Neuronal stem cell (in vitro differentiated cells): ENCODE data around the gene APBB1.

Experiments used
- DNase-seq: peaks from one replicate; pipeline ENCODE4 v3.0.0-alpha.2; 2013; ENCODE audit warnings: low spot score
- H2AFZ ChIP-seq: one replicate; pipeline ENCODE4 v1.6.1; 2013; ENCODE audit warnings: mild to moderate bottlenecking, low read length, inconsistent platforms
- H2AK5ac ChIP-seq: 2 replicates; pipeline ENCODE4 v1.6.1; 2013; ENCODE audit warnings: low read depth, mild to moderate bottlenecking, inconsistent platforms, low read length, moderate library complexity, mixed read lengths
- H2BK120ac ChIP-seq: 2 replicates; pipeline ENCODE4 v1.6.1; 2013; ENCODE audit warnings: low read depth, mild to moderate bottlenecking, inconsistent platforms, low read length, moderate library complexity, mixed read lengths
- H2BK12ac ChIP-seq: one replicate; pipeline ENCODE4 v1.6.1; 2013; ENCODE audit warnings: low read length, inconsistent platforms
- H2BK15ac ChIP-seq: 2 replicates; pipeline ENCODE4 v1.6.1; 2013; ENCODE audit warnings: mild to moderate bottlenecking, low read length, inconsistent platforms, mixed read lengths
- H2BK5ac ChIP-seq: one replicate; pipeline ENCODE4 v1.6.1; 2013; ENCODE audit warnings: inconsistent platforms, mild to moderate bottlenecking, low read length, moderate library complexity
- H3K14ac ChIP-seq: one replicate; pipeline ENCODE4 v1.6.1; 2013; ENCODE audit warnings: low read length, inconsistent platforms
- H3K18ac ChIP-seq: 2 replicates; pipeline ENCODE4 v1.6.1; 2013; ENCODE audit warnings: low read length, inconsistent platforms
- H3K23ac ChIP-seq: 2 replicates; pipeline ENCODE4 v1.6.1; 2013; ENCODE audit warnings: low read depth, mild to moderate bottlenecking, mixed read lengths, low read length, inconsistent platforms; ENCODE audit not compliant: poor library complexity
- H3K27ac ChIP-seq: replicated peaks from 3 replicates; pipeline ENCODE4 v1.5.1; 2013; ENCODE audit warnings: low read length, inconsistent platforms
- H3K27me3 ChIP-seq, 3 experiments: 2 replicates each; pipeline ENCODE4 v1.6.1; 2013; ENCODE audit warnings: low read length in 3 of 3, mild to moderate bottlenecking in 2 of 3, inconsistent platforms in 1 of 3, low read depth in 1 of 3, mixed read lengths in 1 of 3, moderate library complexity in 1 of 3; ENCODE audit not compliant: control insufficient read depth in 3 of 3, insufficient read depth in 3 of 3
- H3K36me3 ChIP-seq, 2 donors: replicated peaks in 1 of 2; 2 replicates each; pipeline ENCODE4 v1.6.1; 2013; ENCODE audit warnings: low read length in 2 of 2; ENCODE audit not compliant: control insufficient read depth in 2 of 2, insufficient read depth in 2 of 2
- H3K4ac ChIP-seq: 2 replicates; pipeline ENCODE4 v1.6.1; 2013; ENCODE audit warnings: inconsistent platforms, mild to moderate bottlenecking, low read length, moderate library complexity
- H3K4me1 ChIP-seq, 2 donors: 1 replicate in 1 of 2; 2 replicates in 1 of 2; pipeline ENCODE4 v1.6.1; 2013; ENCODE audit warnings: low read length in 2 of 2, low read depth in 1 of 2; ENCODE audit not compliant: control insufficient read depth in 2 of 2, insufficient read depth in 1 of 2
- H3K4me2 ChIP-seq: one replicate; pipeline ENCODE4 v1.6.1; 2013; ENCODE audit warnings: mild to moderate bottlenecking, low read length, inconsistent platforms; ENCODE audit not compliant: insufficient read depth, poor library complexity, severe bottlenecking
- H3K4me3 ChIP-seq, 2 donors: 2 replicates each; pipeline ENCODE4 v1.5.1; 2013; ENCODE audit warnings: low read length in 2 of 2, mild to moderate bottlenecking in 2 of 2, inconsistent platforms in 1 of 2, moderate library complexity in 1 of 2
- H3K79me1 ChIP-seq: one replicate; pipeline ENCODE4 v1.6.1; 2013; ENCODE audit warnings: low read depth, mild to moderate bottlenecking, inconsistent platforms, low read length, moderate library complexity
- H3K9ac ChIP-seq: one replicate; pipeline ENCODE4 v1.6.1; 2013; ENCODE audit warnings: mild to moderate bottlenecking, low read depth, low read length, inconsistent platforms; ENCODE audit not compliant: poor library complexity
- H3K9me3 ChIP-seq, 2 donors: replicated peaks in 1 of 2; 2 replicates each; pipeline versions ENCODE3 to v1.6.1; 2013; ENCODE audit warnings: low read length in 2 of 2, mild to moderate bottlenecking in 2 of 2, inconsistent platforms in 1 of 2, low read depth in 1 of 2, mixed read lengths in 1 of 2, moderate library complexity in 1 of 2; ENCODE audit not compliant: control insufficient read depth in 2 of 2, insufficient read depth in 1 of 2
- H4K8ac ChIP-seq: one replicate; pipeline ENCODE4 v1.6.1; 2013; ENCODE audit warnings: low read depth, mild to moderate bottlenecking, inconsistent platforms, low read length, moderate library complexity
- H4K91ac ChIP-seq: one replicate; pipeline ENCODE4 v1.6.1; 2013; ENCODE audit warnings: low read length, low read depth, mild to moderate bottlenecking, inconsistent platforms; ENCODE audit not compliant: poor library complexity
- WGBS, 2 donors: extraction: QIAGEN DNeasy Blood & Tissue Kit; methylation state at CpG; one replicate each; pipeline ENCODE4 v1.1.7; 2013; ENCODE audit warnings: missing lambda C conversion rate in 2 of 2, mixed read lengths in 1 of 2; ENCODE audit not compliant: insufficient read length in 2 of 2, insufficient replicate concordance in 1 of 2; ENCODE audit errors: extremely low coverage in 2 of 2; 5-methylcytosine and 5-hydroxymethylcytosine counted together

Gene APBB1

DNA sequence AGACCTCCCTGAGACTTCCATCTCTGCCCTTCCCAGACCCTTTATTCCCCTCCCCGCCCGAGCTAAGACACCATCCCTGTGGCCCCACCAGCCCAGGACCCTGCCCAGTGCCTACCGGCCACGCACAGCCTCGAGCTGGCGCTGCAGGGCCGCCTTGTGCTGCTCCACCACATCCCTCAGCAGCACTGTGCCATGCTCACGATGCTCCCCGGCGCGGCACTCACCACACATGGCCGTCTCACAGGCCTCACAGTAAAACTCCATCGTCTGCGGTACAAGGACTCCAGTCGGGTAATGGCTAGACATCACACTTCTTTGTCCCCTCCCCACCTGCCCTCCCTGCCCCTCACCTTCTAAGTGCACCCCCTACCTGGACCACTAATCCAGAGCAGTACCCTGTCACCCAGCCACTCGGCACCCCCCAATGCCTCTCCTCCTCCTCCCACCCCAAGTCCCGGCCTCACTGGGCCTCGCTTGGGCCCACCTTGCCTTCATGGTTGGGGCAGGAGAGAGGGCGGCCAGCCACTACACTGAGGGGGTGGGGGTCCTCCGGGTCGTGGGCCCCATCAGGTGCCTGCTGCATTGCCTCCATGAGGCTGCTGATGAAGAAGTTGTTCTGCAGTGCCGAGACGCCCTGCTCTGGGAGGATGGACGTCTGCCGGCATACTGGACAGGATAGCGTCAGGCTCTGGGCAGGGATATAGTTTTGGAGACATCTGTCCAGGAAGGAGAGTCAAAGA is 38.9 kb upstream of the APBB1 start:
- Histone ChIP-seq H2AFZ (no peak overlapping the region), H2BK15ac (no peak overlapping the region), H4K8ac (no peak overlapping the region), H2BK12ac (no peak overlapping the region), H2BK120ac (no peak overlapping the region), H3K18ac (no peak overlapping the region), H3K36me3 (peaks cover 26 to 58% of the 10 kb centered on the region in 2 donors), H2BK5ac (no peak overlapping the region), H3K9ac (peak overlapping the region; percentile 61), H3K4me2 (no peak overlapping the region), H3K9me3 (no peaks in the 10 kb centered on the region), H3K27ac (no peak overlapping the region), H3K4ac (no peak overlapping the region), H3K14ac (no peak overlapping the region), H3K23ac (peak overlapping the region; percentile 25), H2AK5ac (no peak overlapping the region), H4K91ac (no peak overlapping the region), H3K4me1 (no peaks in the 10 kb centered on the region), H3K79me1 (peaks cover 3% of the 10 kb centered on the region), H3K27me3 (no peaks in the 10 kb centered on the region), H3K4me3 (no peak overlapping the region)
- no peak for DNase-seq
- WGBS, 2 donors: no CpG with 5 or more reads among the region's 26 CpGs

DNA sequence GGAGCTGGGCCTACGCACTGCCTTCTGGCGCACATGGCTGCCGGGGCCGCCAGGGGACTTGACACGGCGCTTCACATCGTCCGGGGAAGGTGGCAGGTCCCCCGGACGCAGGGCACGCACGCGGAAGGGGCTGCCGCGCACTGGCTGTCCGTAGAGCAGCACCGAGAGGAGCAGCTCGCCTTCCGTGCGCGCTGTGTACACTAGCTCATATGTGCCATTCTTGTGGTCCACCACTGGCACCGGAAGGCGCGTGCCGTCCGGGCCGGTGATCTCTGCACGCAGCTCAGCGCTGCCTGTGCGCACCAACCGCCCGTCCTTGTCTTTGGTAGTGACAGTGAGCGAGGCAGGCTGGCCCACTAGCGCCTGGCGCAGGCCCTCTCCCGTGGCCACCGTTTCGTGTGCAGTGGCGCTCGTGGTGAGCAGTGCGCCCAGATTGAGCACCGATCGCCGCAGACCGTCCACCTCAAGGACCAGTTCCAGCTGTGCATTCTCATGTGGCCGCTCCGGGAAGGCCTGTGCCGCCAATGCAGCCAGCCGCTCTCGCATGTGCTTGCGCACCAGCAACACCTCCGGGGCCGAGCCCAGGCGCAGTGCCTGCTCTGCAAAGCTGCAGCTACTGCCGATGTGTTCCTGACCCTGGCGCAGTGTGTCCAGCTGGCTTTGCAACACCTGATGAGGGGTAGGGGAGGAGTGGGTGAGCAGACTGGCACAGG is 37.6 kb upstream of the APBB1 start:
- Histone ChIP-seq H3K18ac (no peak overlapping the region), H2BK12ac (no peak overlapping the region), H3K4me1 (no peaks in the 10 kb centered on the region), H2BK120ac (no peak overlapping the region), H2AFZ (no peak overlapping the region), H3K4me2 (no peak overlapping the region), H4K8ac (no peak overlapping the region), H3K36me3 (peaks cover 25 to 69% of the 10 kb centered on the region in 2 donors), H3K79me1 (peaks cover 3% of the 10 kb centered on the region), H3K4me3 (no peak overlapping the region), H2AK5ac (no peak overlapping the region), H2BK15ac (no peak overlapping the region), H3K9me3 (no peaks in the 10 kb centered on the region), H4K91ac (no peak overlapping the region), H3K23ac (peak overlapping the region; percentile 7), H3K4ac (no peak overlapping the region), H3K27ac (no peak overlapping the region), H3K9ac (no peak overlapping the region), H2BK5ac (no peak overlapping the region), H3K27me3 (no peaks in the 10 kb centered on the region), H3K14ac (no peak overlapping the region)
- no CpG with 5 or more reads among the region's 56 CpGs for WGBS, 2 donors
- no peak for DNase-seq

DNA sequence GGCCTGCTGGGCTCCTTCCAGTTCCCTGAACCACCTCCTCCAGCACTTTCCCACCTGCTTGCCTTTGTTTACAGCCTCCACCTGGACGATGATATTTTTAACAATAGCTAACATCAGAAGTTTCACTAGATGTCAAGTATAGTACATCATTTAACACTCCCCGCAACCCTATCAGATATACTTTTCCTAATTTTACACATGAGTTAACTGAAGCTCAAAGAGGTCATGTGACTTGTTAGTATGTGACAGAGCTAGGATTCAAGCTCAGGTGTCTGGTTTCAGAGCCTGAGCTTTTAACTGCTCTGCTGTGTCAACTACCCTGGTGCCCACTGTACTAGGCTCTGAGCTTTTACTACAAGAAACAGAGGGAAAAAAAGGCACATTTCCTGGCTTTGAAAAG is 36.2 kb upstream of the APBB1 start:
- no peak overlapping the region for H3K14ac ChIP-seq
- no peaks in the 10 kb centered on the region for H3K4me1 ChIP-seq
- no peak overlapping the region for H3K23ac ChIP-seq
- no peak overlapping the region for H2BK15ac ChIP-seq
- H3K9ac ChIP-seq: no peak overlapping the region
- no CpG with 5 or more reads among the region's 2 CpGs for WGBS, 2 donors
- no peak overlapping the region for H3K4me3 ChIP-seq
- no peak overlapping the region for H2AK5ac ChIP-seq
- H2AFZ ChIP-seq: no peak overlapping the region
- H4K91ac ChIP-seq: no peak overlapping the region
- H3K79me1 ChIP-seq: peaks cover 3% of the 10 kb centered on the region
- H3K27ac ChIP-seq: no peak overlapping the region
- H2BK12ac ChIP-seq: no peak overlapping the region
- H3K36me3 ChIP-seq: peaks cover 33 to 78% of the 10 kb centered on the region in 2 donors
- no peak overlapping the region for H3K18ac ChIP-seq
- no peaks in the 10 kb centered on the region for H3K9me3 ChIP-seq
- H2BK120ac ChIP-seq: no peak overlapping the region
- no peak overlapping the region for H4K8ac ChIP-seq
- no peak overlapping the region for H3K4me2 ChIP-seq
- H3K27me3 ChIP-seq: no peaks in the 10 kb centered on the region
- DNase-seq: no peak
- H3K4ac ChIP-seq: no peak overlapping the region
- no peak overlapping the region for H2BK5ac ChIP-seq

DNA sequence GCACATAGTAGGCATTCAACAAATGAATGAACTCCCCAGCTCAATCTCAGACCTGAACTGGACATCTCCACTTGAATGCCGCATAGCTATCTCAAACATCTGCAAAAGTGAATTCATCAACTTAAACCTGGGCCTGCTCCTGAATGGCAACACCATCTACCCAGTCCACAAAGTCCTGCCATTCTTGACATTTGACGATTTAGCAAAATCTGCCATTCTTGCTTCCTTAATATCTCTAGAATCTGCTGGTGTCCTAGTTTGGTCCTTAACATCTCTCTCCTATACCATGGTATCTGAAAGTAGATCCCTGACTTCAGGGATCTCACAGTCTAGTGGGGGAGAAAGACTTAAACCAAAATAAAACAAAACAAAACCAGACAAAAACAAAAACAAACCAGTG is 34.3 kb upstream of the APBB1 start:
- H3K18ac ChIP-seq: no peak overlapping the region
- no peak overlapping the region for H3K9ac ChIP-seq
- no peak overlapping the region for H3K4me2 ChIP-seq
- no peak overlapping the region for H3K14ac ChIP-seq
- no peak overlapping the region for H4K91ac ChIP-seq
- H3K4ac ChIP-seq: no peak overlapping the region
- peaks cover 38 to 84% of the 10 kb centered on the region in 2 donors for H3K36me3 ChIP-seq
- H2BK15ac ChIP-seq: no peak overlapping the region
- no peaks in the 10 kb centered on the region for H3K9me3 ChIP-seq
- H3K27me3 ChIP-seq: no peaks in the 10 kb centered on the region
- H2AK5ac ChIP-seq: no peak overlapping the region
- H4K8ac ChIP-seq: no peak overlapping the region
- no peak overlapping the region for H3K23ac ChIP-seq
- no CpG with 5 or more reads among the region's 2 CpGs for WGBS, 2 donors
- H3K4me1 ChIP-seq: no peaks in the 10 kb centered on the region
- H2AFZ ChIP-seq: no peak overlapping the region
- no peak overlapping the region for H3K4me3 ChIP-seq
- H2BK12ac ChIP-seq: no peak overlapping the region
- no peak overlapping the region for H2BK5ac ChIP-seq
- no peak overlapping the region for H3K27ac ChIP-seq
- no peak for DNase-seq
- H3K79me1 ChIP-seq: peaks cover 3% of the 10 kb centered on the region
- H2BK120ac ChIP-seq: no peak overlapping the region
